PC-9 (cell line): ENCODE results near the gene TCEAL8.

Experiments
- EZH2 ChIP-seq: fragments of 200-600 bp; sonication (generic); IDR thresholded peaks from 2 replicates; pipeline ENCODE4 v1.8.0; 2017; ENCODE audit warnings: antibody characterized with exemption, low read depth
- TF ChIP-seq, protein P1 (sequence below): fragments of 200-600 bp; sonication (generic); conservative IDR thresholded peaks from 2 replicates; pipeline ENCODE4 v1.6.1; 2017; ENCODE audit warnings: mixed run types, antibody characterized with exemption, mild to moderate bottlenecking, moderate library complexity

DNA sequence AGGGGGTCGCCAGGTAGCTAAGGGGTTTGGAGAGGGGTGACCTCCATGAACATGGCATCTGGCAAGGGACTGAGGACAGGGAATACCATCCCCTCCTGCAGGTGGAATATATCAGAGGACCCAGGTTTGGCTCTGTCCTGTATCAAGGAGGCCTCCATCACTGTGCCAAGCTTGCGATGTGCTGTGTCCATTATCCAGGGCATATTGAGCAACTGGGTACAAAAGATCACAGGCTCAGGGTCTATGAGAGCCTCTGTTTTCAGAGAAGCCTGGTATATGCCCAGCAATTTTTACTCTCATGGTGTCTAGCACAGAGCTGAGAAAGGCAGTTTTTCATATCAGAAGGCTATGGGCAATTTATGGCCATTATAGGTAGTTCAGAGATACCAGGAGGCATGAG lies 38.2 kb upstream of the TCEAL8 start:
- TF ChIP-seq, protein P1, sequence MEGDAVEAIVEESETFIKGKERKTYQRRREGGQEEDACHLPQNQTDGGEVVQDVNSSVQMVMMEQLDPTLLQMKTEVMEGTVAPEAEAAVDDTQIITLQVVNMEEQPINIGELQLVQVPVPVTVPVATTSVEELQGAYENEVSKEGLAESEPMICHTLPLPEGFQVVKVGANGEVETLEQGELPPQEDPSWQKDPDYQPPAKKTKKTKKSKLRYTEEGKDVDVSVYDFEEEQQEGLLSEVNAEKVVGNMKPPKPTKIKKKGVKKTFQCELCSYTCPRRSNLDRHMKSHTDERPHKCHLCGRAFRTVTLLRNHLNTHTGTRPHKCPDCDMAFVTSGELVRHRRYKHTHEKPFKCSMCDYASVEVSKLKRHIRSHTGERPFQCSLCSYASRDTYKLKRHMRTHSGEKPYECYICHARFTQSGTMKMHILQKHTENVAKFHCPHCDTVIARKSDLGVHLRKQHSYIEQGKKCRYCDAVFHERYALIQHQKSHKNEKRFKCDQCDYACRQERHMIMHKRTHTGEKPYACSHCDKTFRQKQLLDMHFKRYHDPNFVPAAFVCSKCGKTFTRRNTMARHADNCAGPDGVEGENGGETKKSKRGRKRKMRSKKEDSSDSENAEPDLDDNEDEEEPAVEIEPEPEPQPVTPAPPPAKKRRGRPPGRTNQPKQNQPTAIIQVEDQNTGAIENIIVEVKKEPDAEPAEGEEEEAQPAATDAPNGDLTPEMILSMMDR, result no peak
- TF ChIP-seq EZH2, result no peak
